Peyer's patch (tissue), 4 donors: ENCODE measurements around the gene KCNIP4.

ENCODE experiments used
- POLR2A ChIP-seq, 2 donors: fragments of 450-650 bp; IDR thresholded peaks; one replicate each; pipeline ENCODE4 v1.5.1; 2017; ENCODE audit warnings: antibody characterized with exemption in 2 of 2, mild to moderate bottlenecking in 2 of 2, moderate library complexity in 2 of 2
- TF ChIP-seq, protein P1 (sequence below), 6 experiments: fragments of 450-650 bp in 4 of 6; fragments of 200-600 bp in 2 of 6; sonication (generic) in 1 of 6; IDR thresholded peaks; one replicate each; pipeline ENCODE4 v1.5.1; 2017 to 2019; ENCODE audit warnings: antibody characterized with exemption in 6 of 6, mild to moderate bottlenecking in 3 of 6, moderate library complexity in 1 of 6

DNA sequence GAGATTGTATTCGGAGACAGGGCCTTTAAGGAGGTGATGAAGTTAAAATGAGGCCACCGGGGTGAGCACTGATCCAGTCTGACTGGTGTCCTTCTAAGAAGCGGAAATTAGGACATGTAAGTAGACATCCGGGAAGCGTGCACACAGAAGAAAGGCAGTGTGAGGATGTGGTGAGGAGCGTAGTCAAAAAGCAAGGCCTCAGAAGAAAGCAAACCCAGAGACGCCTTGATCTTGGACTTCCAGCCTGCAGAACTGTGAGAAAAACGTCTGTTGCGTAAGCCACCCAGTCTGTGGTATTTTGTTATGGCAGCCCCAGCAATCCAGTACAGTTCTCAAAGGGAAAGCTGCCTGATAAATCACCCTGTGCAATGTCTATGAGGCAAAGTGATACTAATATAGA lies 153.5 kb downstream of the KCNIP4 start:
- TF ChIP-seq, protein P1, sequence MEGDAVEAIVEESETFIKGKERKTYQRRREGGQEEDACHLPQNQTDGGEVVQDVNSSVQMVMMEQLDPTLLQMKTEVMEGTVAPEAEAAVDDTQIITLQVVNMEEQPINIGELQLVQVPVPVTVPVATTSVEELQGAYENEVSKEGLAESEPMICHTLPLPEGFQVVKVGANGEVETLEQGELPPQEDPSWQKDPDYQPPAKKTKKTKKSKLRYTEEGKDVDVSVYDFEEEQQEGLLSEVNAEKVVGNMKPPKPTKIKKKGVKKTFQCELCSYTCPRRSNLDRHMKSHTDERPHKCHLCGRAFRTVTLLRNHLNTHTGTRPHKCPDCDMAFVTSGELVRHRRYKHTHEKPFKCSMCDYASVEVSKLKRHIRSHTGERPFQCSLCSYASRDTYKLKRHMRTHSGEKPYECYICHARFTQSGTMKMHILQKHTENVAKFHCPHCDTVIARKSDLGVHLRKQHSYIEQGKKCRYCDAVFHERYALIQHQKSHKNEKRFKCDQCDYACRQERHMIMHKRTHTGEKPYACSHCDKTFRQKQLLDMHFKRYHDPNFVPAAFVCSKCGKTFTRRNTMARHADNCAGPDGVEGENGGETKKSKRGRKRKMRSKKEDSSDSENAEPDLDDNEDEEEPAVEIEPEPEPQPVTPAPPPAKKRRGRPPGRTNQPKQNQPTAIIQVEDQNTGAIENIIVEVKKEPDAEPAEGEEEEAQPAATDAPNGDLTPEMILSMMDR (IDR thresholded peaks at IDR 0.05) = no peak
- no peak for TF ChIP-seq POLR2A (IDR thresholded peaks at IDR 0.05)
